Measurements from ENCODE around the gene PRKAG2. TPM values are rescaled to one million over a fixed set of nuclear protein-coding genes. Genes with fewer than 3 reads are reported as not detected.

Gene PRKAG2
- total RNA-seq, 1 donor from 2014 or later = 130 TPM

DNA sequence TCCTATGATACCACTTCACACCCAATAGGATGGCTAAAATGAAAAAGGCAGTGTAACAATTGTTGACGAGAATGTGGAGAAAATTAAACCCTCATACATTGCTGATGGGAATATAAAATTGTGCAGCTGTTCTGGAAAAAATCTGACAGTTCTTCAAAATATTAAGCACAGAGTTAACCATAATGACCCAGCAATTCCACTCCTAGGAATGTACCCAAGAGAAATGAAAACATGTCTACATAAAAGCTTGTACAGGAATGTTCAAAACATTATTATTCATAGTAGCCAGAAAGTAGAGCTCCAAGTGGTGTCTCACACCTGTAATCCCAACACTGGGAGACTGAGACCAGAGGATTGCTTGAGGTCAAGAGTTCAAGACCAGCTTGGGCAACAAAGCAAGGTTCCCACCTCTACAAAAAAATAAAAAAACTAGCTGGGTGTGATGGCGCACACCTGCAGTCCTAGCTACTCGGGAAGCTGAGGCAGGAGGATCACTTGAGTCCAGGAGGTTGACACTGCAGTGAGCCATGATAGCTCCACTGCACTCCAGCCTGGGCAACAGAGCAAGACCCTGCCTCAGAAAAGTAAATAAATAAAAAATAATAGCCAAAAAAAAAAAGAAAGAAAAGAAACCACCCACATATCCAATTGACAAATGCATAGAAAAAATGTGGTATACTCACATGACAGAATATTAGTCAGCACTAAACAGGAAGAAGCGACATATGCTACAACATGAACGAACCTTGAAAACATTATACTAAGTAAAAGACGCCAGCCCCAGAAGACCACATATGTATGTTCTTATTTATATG lies 362.2 kb downstream of the PRKAG2 start:
- Histone ChIP-seq H3K4me1 (peaks cover 80% of the 10 kb centered on the region), H3K27me3 (ENCODE audit: low read depth) (no peaks in the 10 kb centered on the region)
- intact Hi-C loops (cut with micrococcal nuclease) = no loop called here

DNA sequence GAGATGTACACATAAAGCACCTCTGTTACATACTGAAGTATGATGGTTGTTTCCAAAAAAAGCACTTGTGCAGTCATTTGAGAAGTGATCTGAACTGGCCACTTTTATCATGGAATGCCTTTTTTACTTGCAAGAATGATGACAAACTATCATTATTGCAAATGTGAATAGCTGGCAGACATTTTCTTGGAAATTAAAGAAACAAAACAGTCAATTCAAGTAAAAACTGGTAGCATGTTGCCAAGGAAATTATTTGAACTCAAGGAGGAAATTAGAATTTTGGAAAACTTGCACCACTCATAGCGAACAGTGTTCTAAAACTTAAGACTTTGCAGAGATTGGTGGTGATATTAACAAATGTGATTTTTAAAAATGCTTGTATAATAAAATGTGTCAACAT lies 363.8 kb downstream of the PRKAG2 start:
- Histone ChIP-seq H3K27me3 (ENCODE audit: low read depth) (no peaks in the 10 kb centered on the region), H3K36me3 (no peaks in the 10 kb centered on the region), H3K4me3 (no peak overlapping the region), H3K9me3 (replicated peaks) (no peaks in the 10 kb centered on the region), H3K27ac (replicated peaks) (peak overlapping the region; percentile 42), H3K4me1 (peaks cover 87% of the 10 kb centered on the region)
- intact Hi-C loops (cut with micrococcal nuclease) = no loop called here
- no peak for DNase-seq
- TF ChIP-seq, protein P1, sequence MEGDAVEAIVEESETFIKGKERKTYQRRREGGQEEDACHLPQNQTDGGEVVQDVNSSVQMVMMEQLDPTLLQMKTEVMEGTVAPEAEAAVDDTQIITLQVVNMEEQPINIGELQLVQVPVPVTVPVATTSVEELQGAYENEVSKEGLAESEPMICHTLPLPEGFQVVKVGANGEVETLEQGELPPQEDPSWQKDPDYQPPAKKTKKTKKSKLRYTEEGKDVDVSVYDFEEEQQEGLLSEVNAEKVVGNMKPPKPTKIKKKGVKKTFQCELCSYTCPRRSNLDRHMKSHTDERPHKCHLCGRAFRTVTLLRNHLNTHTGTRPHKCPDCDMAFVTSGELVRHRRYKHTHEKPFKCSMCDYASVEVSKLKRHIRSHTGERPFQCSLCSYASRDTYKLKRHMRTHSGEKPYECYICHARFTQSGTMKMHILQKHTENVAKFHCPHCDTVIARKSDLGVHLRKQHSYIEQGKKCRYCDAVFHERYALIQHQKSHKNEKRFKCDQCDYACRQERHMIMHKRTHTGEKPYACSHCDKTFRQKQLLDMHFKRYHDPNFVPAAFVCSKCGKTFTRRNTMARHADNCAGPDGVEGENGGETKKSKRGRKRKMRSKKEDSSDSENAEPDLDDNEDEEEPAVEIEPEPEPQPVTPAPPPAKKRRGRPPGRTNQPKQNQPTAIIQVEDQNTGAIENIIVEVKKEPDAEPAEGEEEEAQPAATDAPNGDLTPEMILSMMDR (IDR thresholded peaks at IDR 0.05; ENCODE audit: borderline replicate concordance) = no peak

More for the DNA sequence above, 362.2 kb downstream of the PRKAG2 start:
- DNase-seq = no peak
- H3K36me3 ChIP-seq = no peaks in the 10 kb centered on the region
- H3K4me3 ChIP-seq = no peak overlapping the region
- TF ChIP-seq, protein P1 (IDR thresholded peaks at IDR 0.05; ENCODE audit: borderline replicate concordance) = no peak
- no peak overlapping the region for H3K27ac ChIP-seq (replicated peaks)
- H3K9me3 ChIP-seq (replicated peaks) = no peaks in the 10 kb centered on the region

DNA sequence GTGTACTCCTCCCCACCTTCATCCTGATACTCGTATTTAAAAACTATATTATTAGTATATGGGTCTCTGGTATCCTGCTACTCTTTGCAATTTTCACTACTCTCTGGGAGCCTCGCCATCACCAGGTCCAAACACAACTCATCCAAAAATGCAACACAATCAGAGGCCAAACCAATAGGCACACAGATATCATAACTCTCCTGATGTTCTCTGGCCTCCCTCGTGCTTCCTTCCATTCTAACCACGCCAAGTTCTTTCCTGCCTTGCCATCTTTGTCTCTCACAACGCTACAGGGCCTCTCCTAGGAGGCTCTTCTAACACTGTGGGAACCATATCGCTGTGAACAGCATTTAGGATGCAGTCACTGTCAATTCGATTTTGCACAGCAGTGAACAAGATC lies 364.6 kb downstream of the PRKAG2 start:
- Histone ChIP-seq H3K27me3 (ENCODE audit: low read depth) (no peaks in the 10 kb centered on the region), H3K9me3 (replicated peaks) (no peaks in the 10 kb centered on the region), H3K36me3 (no peaks in the 10 kb centered on the region), H3K4me1 (peaks cover 87% of the 10 kb centered on the region), H3K4me3 (no peak overlapping the region), H3K27ac (replicated peaks) (peak overlapping the region; percentile 42)
- intact Hi-C loops (cut with micrococcal nuclease) = no loop called here
- TF ChIP-seq, protein P1 (IDR thresholded peaks at IDR 0.05; ENCODE audit: borderline replicate concordance) = no peak
- DNase-seq = no peak

DNA sequence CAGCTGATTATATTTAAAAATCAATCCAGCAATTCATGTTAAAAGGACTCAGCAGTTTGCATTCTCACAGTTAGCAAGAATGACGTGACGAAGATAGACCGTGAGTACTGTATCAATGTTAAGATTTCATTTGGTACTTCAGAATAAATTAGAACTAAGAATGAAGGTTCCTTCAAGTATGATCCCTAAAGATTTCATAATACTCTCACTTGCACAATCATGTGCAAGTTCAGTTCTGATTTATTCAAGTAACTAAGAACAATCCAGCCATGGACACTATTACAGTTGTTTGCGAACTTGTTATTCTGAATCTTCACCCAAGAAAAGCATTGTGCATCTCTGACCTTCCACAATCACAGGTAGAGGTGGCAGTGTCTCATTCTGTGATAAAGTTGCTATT lies 365.0 kb downstream of the PRKAG2 start:
- H3K4me3 ChIP-seq = no peak overlapping the region
- peak overlapping the region; percentile 42 for H3K27ac ChIP-seq (replicated peaks)
- TF ChIP-seq, protein P1 (IDR thresholded peaks at IDR 0.05; ENCODE audit: borderline replicate concordance) = no peak
- no peaks in the 10 kb centered on the region for H3K36me3 ChIP-seq
- peaks cover 87% of the 10 kb centered on the region for H3K4me1 ChIP-seq
- no peak for DNase-seq
- intact Hi-C loops (cut with micrococcal nuclease) = no loop called here
- H3K27me3 ChIP-seq (ENCODE audit: low read depth) = no peaks in the 10 kb centered on the region
- H3K9me3 ChIP-seq (replicated peaks) = no peaks in the 10 kb centered on the region

DNA sequence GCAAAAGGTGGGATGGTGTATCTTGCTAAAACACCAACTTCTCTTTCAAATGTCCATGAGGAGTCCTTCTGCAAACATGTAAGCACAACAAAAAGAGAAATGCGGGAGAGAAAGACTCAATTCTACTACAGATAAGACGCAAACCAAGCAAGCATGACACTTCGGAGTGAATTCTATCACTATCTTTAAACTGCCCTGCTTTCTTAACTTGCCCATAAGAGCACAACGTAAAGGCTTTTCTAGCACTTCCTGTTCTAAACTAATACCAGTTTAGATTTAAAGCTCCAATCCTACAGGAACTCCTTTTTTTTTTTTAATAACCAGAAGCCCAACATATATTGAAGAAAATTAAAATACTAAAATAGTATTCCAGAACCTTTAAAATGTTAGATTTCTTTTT lies 365.6 kb downstream of the PRKAG2 start:
- H3K4me1 ChIP-seq = peaks cover 87% of the 10 kb centered on the region
- H3K27ac ChIP-seq (replicated peaks) = peak overlapping the region; percentile 42
- TF ChIP-seq, protein P1 (IDR thresholded peaks at IDR 0.05; ENCODE audit: borderline replicate concordance) = no peak
- no peaks in the 10 kb centered on the region for H3K27me3 ChIP-seq (ENCODE audit: low read depth)
- no peak for DNase-seq
- no peaks in the 10 kb centered on the region for H3K36me3 ChIP-seq
- intact Hi-C loops (cut with micrococcal nuclease) = no loop called here
- H3K9me3 ChIP-seq (replicated peaks) = no peaks in the 10 kb centered on the region
- no peak overlapping the region for H3K4me3 ChIP-seq
